Bronchial epithelial cell (primary cell): ENCODE measurements around the gene PRKG1. TPM values are rescaled to one million over a fixed set of nuclear protein-coding genes. Genes with fewer than 3 reads are reported as not detected.

Source experiments
- DNase-seq: peaks from one replicate; pipeline ENCODE4 v3.0.0-alpha.2; 2010; ENCODE audit warnings: low read depth
- FAIRE-seq: peaks from 2 replicates; lab custom pipeline; 2011; peaks lifted over from hg19 to GRCh38; lab: Jason Lieb, UNC
- H3K27me3 ChIP-seq: 2 replicates; pipeline ENCODE4 v1.5.1; 2011; ENCODE audit warnings: low read length; ENCODE audit not compliant: control insufficient read depth, insufficient read depth
- H3K36me3 ChIP-seq: 2 replicates; pipeline ENCODE4 v1.5.1; 2011; ENCODE audit warnings: low read length; ENCODE audit not compliant: control insufficient read depth, insufficient read depth
- H3K4me3 ChIP-seq: 2 replicates; pipeline ENCODE4 v1.5.1; 2011; ENCODE audit warnings: mild to moderate bottlenecking, low read depth, low read length, control low read depth
- CTCF ChIP-seq: IDR thresholded peaks from 2 replicates; pipeline ENCODE4 v1.5.1; 2011; ENCODE audit warnings: mild to moderate bottlenecking, moderate library complexity, low read length, control low read depth, inconsistent platforms; ENCODE audit not compliant: insufficient read depth, severe bottlenecking
- total RNA-seq: library from RNA; depleted of rRNA; stranded (reverse); fragments of >200 nt; gene quantifications from 2 replicates; pipeline ENCODE4 v1.2.1, GENCODE V29; 2014

The PRKG1 gene
- total RNA-seq, 1 donor from 2014 or later, result 0.26 TPM

GRCh38 chr10:52334595-52334994 is 1260.3 kb downstream of the PRKG1 start:
- DNase-seq (peak; percentile 83), FAIRE-seq (no peak)
- TF ChIP-seq CTCF, result no peak
- Histone ChIP-seq H3K36me3 (no peaks in the 10 kb centered on the region), H3K4me3 (no peak overlapping the region), H3K27me3 (no peaks in the 10 kb centered on the region)

- H3K27me3 ChIP-seq, result no peaks in the 10 kb centered on the region
- DNase-seq, result peak; percentile 90
- no peak overlapping the region for H3K4me3 ChIP-seq
- FAIRE-seq, result no peak
- TF ChIP-seq CTCF, result no peak
- no peaks in the 10 kb centered on the region for H3K36me3 ChIP-seq
Observed at GRCh38 chr10:52335665-52336064, 1261.4 kb downstream of the PRKG1 start.

- FAIRE-seq (no peak), DNase-seq (no peak)
- Histone ChIP-seq H3K4me3 (no peak overlapping the region), H3K36me3 (no peaks in the 10 kb centered on the region), H3K27me3 (no peaks in the 10 kb centered on the region)
- TF ChIP-seq CTCF, result no peak
Observed at GRCh38 chr10:52337225-52337624, 1262.9 kb downstream of the PRKG1 start.

GRCh38 chr10:52343439-52343838 is 1269.2 kb downstream of the PRKG1 start:
- H3K27me3 ChIP-seq, result no peaks in the 10 kb centered on the region
- no peak for FAIRE-seq
- DNase-seq, result no peak

GRCh38 chr10:52346394-52347326 is 1272.4 kb downstream of the PRKG1 start:
- DNase-seq (no peak), FAIRE-seq (no peak)
- Histone ChIP-seq H3K36me3 (no peaks in the 10 kb centered on the region), H3K4me3 (no peak overlapping the region), H3K27me3 (no peaks in the 10 kb centered on the region)
- TF ChIP-seq CTCF, result no peak

More at GRCh38 chr10:52343439-52343838, 1269.2 kb downstream of the PRKG1 start:
- no peak overlapping the region for H3K4me3 ChIP-seq
- no peaks in the 10 kb centered on the region for H3K36me3 ChIP-seq
- no peak for TF ChIP-seq CTCF

- Histone ChIP-seq H3K4me3 (no peak overlapping the region), H3K36me3 (no peaks in the 10 kb centered on the region), H3K27me3 (no peaks in the 10 kb centered on the region)
- no peak for TF ChIP-seq CTCF
- DNase-seq (no peak), FAIRE-seq (no peak)
Observed at GRCh38 chr10:52347327-52347667, 1273.0 kb downstream of the PRKG1 start.
